NCI-H1048 (cell line): ENCODE measurements around the gene NRG3.
A peak's percentile ranks its signal among the peaks of the same experiment; 100 is the strongest.

Experiments used
- DNase-seq: peaks from one replicate; lab custom pipeline; 2025; lab: John Stamatoyannopoulos, UW

NRG3 gene

DNA sequence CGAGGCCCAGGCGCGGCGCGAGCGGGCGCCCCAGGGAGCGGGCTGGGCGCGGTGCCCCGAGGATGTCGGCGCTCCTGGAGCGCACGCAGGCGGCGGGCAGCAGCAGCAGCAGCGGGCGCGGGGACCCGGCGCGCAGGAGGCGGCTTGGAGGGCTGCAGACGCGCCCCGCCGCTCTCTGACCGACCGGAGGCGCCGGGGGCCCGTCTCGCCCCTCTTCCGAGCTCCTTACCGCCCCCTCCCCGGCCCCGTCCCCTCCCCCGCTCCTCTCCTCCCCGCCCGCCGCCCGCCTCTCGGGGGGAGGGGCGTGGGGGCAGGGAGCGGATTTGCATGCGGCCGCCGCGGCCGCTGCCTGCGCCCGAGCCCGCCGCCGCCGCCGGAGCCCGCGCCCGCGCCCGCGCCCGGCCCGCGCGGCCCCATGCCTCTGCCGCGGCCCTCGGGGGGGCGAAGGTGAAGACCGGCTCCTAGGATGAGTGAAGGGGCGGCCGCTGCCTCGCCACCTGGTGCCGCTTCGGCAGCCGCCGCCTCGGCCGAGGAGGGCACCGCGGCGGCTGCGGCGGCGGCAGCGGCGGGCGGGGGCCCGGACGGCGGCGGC lies at the start of gene NRG3:
Gene NRG3, plus strand, starts transcription at position 320 of the 592 bp plus-strand sequence.
- DNase-seq: no peak

DNA sequence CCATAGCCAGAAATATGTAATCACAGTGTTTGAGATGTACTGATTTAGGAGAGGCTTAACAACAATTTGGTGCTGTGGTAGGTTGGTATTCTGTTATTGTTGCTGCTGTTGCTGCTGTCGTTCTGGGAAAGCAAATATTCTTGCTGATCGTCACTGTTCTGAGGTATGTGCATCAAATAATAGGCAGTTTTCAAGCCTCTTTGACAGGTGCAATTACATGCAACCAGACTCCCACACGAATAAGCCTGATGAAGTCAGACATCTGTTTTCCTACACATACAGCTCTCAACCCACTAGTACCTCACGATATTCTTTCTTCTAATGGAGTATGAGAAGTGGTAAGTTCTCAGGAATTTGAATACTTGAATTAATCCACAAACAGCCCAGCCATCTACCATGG lies 46.7 kb upstream of the NRG3 start:
- DNase-seq: no peak

DNA sequence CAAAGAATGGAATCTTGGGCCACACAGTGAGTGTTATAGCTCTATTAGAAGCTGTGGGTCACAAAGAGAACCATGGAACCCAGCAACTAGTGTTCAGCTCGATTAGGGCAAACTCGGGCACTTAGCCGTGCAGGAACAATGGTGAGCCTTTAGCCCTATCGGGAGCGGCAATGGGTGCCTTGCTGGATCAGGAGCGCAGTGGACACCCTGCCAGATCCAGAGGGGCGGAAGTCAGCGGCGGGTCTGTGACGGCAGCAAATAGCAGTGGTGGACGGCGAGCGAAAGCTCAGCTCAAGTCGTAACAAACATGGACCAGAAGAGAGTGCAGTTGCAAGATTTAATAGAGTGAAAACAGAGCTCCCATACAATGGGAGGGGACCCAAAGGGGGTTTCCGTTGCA lies 43.9 kb upstream of the NRG3 start:
- no peak for DNase-seq

DNA sequence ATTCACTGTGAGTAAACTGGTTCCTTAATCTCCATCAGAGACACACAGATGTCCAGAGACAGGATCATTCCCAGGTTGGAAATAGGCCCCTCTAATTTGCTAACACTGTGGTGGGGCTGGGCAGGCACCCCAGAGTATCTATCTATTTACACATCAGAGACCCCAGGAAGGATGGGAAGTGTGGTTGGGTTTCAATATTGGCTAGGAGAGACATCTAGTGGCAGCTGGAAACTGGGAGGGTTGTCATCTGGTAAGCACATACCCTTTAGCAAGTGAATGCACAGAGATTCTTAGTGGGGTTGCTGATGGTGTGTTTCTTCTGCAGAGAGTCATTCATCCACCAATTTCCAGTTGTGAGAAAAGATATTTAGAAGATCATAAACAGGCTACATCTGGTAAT lies 36.0 kb upstream of the NRG3 start:
- no peak for DNase-seq

DNA sequence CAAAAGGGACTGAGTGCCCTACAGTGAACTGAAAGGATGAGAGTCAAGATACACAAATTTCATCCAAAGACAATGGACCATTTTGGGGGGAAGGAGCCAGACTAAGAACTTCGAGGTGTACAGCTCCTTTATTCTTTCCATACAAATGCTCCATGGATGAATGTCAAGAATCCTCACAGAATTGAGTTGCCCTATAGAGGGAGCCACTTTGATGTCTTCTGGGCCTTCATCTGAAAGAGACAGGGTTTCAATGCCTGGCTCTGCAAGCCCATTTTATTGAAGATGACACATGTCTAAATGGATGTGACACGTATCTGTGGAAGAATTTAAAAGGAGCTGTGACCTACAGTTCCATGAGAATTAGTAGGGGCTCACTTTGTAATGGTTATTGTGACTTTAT lies 32.0 kb upstream of the NRG3 start:
- DNase-seq: peak; percentile 10

DNA sequence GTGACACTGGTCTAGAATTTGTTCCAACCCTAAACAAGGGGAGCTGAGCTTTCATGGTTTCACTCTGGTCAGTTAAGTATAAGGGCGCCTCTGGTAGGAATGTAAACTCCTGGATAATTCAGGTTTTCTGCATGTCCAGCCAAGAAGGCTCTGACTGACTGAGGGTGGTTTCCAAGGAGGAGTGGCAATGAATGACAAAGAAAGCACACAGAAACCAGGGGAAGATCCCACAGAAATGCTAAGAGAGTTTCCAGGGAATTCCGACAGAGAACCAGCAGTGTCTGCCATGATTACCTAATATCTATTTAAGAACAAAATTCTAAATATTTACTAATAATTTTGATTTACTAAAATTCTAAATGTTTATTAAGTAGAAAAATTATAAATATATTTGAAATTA lies 27.3 kb upstream of the NRG3 start:
- no peak for DNase-seq

DNA sequence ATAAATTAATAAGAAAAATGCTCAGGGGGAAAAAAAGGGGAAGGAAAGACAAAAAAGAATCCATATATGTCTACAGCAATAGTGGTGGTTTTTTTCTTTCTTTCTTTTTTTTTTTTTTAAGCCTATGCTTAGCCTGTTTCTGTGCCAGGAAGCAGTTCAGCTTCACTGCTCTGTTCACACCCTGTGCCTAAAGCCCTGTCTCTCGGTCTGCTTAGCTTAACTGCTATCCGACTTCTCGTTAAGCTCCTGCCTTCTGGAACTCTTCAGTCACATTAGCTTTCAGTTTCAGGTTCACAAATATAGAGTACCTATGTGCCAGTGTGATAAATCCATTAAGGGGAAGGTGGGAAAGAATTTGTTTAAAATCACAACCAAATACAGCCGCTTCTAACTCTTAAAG lies 26.5 kb upstream of the NRG3 start:
- no peak for DNase-seq

DNA sequence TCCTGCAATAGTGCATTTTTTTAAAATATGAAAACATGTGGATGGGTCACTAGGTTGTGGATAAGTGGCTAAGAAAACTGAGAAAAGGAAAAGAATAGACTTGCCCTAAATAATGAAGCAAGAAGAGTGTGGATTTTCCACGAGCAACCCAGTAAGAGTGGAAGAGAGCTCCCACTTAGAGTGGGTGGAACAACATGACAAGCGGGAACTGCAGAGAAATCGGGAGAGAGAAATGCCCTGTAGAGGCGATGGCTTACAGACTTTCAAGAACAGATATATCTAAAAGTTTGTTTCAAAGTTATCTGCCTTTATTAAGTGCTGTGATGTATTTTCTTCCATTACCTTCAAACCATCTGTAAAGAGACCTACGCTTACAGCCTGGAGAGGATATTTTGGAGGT lies 26.1 kb upstream of the NRG3 start:
- DNase-seq: no peak

DNA sequence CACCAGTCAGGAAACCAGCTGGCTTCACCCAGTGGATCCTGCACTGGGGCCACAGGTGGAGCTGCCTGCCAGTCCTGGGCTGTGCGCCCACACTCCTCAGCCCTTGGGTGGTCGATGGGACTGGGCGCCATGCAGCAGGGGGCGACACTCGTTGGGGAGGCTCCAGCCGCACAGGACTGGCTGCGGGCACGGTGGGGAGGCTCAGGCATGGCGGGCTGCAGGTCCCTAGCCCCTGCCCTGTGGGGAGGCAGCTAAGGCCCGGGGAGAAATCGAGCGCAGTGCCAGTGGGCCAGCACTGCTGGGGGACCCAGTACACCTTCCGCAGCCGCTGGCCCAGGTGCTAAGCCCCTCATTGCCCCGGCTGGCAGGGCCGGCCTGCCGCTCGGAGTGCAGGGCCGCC lies 12.4 kb upstream of the NRG3 start:
- no peak for DNase-seq

DNA sequence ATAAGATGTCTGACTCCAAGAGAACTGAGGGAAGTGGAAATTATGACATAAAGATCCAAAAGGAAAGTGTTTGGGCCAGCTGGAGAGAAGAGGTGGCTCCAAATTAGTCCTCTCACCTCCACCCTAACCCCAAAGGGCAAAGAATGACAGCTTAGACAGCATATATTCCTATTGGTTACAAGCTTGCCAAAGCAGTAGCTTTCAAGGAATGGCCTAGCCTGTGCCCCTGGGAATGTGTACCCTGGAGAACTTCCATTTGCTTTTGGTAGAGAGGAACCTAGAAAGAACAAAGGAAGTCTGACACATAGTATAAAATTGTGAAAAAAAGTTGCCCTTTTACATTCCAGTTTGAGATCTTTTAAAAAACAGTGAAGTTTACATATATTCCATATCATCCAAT lies 11.2 kb upstream of the NRG3 start:
- no peak for DNase-seq

DNA sequence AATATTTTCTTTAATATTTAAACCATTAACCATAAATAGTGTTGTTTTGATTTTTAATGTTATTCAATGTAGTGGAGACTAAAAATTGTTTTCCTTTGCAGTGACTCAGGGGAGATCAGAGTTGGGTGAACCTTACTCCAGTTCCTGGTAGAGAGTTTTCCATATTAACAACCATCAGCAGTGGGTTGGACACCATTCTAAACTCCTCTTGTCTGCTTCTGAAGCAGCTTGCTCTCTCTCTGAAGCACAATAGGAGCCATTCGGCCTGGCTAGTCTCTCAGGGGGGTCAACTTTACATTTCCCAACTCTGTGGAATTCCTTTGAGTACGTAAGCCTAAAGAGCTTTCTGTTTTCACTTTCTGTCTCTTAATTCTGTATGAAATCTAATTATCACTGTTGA lies 9.4 kb upstream of the NRG3 start:
- no peak for DNase-seq

DNA sequence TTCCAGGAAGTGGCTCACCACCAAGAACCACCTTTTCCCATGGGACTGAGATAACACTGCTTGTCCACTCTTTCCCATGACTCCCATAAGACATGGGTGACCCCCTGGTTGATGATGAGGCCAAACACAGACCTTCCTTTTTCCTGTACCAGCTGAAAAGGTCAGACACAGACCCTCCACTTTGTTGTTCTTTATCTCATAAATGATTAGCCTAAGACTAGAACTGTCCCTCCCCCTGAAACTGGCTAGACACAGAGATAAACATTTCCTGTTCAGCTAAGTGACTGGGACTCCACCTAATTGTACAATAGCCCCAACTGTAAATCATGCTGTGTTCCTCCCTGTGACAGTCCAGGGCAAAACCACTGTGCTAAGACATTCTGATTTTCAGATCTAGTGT lies 8.2 kb upstream of the NRG3 start:
- no peak for DNase-seq

DNA sequence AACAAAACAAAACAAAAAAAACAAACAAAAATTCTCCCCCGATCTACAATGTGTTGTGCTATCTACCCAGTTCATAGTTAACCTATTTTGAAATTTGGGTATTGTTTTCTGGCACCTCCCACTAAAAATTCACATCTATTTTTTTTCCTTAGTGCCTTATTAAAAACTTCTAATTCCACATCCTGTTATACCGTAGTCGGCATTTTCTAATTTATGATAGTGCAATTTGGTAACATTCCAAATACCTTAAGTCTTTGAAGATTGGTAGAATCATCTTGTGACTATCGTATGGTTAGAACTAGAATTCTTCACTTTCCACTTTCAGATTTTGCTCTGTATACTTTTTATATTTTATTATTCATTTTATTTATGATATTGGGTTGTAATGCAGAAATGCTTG lies 4.5 kb upstream of the NRG3 start:
- DNase-seq: no peak

DNA sequence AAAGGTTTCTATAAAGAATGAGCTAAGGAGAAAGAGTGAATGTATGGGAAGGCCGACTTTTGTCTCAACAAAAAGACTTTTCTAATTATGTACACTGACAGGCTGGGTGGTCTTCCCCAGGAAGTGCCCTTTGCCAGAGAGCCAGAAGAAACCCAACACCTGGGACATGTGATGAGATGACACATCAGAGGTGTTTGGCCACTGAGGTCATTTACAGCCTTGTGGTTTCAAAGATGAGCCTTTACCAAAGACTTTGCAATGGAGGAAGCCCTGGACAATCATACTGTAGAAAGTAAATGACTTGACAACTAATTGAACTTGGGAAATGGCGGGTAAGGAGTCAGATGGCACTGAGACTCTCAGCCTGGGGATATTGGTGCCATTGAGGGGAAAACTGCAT lies 3.4 kb upstream of the NRG3 start:
- no peak for DNase-seq

DNA sequence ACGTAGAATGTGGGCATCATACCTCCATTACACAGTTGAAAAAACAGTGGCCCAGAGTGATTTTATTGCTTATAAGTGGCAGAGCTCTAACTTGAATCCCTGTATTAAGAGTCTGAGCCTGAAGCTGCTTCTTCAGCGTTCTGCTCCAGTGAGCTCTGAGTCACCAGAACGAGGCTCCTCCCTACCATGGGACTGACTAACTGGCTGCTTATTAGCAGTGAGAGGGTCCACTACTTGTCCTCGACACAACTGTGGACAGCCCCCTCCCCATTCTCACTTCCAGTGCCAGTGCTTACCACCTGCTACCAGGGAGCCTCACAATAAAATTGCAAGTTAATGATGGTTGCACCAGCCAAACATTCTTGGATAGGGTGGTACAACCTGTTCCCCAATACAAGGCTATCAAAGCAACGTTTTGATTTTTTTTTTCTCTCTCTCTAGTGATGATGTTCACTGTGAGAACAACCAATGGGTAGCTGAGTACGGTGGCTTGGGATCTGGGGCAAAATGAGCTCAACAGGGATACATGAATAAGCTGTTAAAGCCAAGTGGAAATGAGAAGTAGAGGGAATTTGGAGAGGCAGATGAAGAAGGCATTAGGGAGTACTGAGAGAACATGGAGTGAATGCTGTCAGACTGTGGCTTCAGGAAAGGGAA lies 2.7 kb upstream of the NRG3 start:
- DNase-seq: no peak

DNA sequence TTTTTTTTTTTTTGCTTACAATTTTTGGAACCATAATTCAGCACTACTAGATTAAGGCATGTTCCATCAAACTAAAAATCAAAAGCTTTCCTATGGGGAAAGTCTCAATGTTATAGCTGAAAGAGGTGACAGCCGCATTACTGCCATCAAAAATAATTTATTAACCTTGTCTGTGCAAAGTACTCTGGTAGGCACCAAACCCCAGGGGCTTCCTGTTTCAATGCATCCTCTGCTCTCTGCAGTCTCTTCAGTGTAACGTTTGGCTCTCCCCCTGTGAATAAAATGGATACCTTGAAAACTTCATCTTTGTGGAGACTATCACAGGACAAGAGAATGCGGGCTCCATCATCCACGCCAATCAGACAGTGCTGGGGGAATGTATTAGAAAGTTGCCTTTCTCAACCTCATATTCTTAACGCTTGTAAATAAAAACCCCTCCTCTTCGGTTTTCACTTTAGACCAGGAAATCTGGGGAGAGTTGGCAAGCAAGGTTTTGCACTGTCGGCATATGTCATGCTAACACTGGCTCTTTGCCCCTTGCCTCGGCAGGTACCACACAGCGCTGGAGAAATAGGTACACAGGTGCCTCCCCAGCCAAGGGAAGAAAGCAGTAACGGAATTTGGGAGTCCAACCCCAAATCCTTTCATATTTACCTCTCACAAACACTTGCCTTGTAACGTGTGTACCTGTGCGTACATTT lies 1.6 kb upstream of the NRG3 start:
- no peak for DNase-seq

DNA sequence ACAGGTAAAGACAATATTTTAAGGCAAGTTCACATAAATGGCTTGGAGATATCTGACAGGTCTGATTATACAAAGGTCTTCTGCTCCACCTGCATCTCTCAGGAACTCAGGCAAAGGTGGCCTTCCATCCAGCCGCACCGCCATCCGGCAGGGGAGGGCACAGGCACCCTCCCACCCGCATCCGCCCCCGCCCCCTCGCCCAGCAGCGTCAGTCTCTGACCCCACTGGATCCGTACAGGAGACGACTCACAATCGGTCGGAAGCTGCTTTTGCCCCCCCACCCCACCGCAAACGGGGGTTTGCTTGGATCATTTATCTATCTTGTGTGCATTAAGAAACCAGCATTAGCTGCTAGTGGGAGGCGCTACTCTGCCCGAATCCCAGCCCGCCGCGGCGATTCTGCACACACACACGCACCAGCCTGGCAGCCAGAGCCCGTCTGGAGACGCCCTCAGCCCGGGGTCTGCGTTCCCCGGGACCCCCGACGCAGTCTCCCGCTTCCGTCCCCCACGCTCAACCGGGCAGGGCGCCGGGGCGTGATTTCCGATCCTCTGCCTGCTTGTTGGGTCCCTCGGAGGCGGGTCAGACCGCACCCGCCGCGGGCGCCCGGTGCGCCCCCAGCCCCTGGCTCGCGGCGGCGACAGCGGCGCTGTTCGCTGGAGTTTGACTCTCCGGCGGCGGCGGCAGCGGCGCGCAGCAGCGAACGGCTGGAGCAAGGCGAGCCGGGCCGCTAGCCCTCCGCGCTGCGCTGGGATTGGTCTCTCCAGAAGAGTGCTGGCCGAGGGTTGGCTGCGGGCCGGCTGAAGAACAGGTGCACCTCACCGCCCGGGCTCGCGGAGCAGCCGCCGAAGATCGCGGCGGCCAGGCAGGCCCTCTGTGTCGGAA lies 820 bp upstream of the NRG3 start:
- peak; percentile 60 for DNase-seq

DNA sequence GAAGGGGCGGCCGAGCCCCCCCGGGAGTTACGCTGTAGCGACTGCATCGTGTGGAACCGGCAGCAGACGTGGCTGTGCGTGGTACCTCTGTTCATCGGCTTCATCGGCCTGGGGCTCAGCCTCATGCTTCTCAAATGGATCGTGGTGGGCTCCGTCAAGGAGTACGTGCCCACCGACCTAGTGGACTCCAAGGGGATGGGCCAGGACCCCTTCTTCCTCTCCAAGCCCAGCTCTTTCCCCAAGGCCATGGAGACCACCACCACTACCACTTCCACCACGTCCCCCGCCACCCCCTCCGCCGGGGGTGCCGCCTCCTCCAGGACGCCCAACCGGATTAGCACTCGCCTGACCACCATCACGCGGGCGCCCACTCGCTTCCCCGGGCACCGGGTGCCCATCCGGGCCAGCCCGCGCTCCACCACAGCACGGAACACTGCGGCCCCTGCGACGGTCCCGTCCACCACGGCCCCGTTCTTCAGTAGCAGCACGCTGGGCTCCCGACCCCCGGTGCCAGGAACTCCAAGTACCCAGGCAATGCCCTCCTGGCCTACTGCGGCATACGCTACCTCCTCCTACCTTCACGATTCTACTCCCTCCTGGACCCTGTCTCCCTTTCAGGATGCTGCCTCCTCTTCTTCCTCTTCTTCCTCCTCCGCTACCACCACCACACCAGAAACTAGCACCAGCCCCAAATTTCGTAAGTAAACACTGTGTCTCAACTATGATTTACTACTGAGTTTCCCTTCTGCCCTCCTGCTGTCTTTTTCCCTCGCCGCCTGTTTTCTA lies 666 bp downstream of the NRG3 start:
- DNase-seq: no peak

DNA sequence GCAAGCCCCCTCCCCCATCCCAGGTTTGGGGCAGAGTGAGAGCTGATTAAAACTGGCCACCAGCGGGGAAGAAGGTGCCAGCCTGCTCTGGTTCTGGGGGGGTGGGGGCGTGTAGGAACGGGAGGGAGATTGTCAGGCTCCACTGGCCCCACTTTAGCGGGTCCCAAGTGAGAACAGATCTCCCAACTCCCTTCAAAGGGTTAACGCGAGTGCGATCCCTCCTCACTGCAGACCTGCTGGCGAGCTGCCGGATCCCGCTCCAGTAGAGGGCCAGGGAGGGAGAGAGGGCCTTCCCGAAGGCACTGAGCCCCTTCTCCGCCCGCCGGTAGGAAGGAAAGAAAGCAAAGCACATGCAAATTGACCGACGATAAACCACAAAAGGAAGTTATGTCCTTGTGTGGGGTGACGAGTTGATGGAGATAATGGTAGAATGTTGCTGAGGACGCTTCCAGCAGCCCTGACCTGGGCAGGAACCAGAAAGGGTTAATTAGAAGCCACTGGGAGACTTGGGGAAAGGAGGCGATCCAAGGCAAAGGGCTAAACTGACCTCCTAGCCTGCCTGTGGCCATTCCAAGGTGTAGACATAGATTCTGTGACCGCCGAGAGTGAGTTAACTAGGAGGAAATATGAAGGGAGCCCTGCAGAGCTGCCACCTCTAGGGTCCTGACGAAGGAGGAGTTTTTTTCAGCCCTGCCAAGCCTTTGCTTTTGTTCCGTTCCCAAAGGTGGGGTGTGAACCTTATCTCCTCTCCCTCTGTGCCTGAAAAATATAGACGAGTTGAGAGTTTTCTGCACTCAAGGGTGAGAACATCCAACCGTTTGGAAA lies 1.5 kb downstream of the NRG3 start:
- DNase-seq: peak; percentile 74

DNA sequence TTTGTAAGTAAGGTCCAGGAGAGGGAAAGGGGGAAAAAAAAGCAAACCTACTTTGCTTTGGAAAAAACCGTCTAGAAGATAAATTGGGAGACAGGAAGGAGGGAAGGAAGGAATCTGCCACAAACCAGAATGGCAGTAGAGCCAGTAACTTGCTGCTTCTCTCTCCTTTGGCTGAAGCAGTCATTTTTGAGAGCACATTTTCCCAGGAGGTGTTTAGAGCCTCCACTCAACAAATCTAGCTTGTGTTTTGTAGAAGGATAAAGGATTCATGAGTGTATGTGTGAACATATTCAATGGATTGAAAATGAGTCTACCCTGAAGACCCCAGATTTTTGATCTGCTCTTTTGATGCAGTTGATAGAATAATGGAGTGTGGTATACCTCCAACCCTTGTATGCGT lies 2.6 kb downstream of the NRG3 start:
- DNase-seq: no peak

DNA sequence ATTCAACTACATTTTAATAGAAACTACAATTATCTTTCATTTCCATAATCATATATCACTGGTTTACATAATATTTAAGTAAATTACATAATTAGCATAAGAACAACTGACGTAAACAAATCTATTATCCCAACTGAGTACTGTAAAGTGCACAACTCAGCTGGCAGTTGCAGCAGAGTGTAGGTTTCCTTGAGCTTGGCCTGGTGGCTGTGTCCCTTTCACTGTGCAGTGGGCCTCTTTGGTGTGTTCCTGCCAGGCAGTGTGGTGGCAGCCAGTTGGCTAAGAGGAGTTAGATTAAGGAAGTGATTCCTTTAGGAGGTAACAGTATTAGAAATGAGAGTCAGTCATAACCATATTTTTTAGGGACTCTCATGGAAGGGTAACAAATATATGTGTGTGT lies 7.0 kb downstream of the NRG3 start:
- no peak for DNase-seq
